Measurements from ENCODE around the gene SOST. TPM values are rescaled to one million over a fixed set of nuclear protein-coding genes. Genes with fewer than 3 reads are reported as not detected.

The SOST gene
- total RNA-seq, 1 experiment from 2014 or later = 0.07 TPM

DNA sequence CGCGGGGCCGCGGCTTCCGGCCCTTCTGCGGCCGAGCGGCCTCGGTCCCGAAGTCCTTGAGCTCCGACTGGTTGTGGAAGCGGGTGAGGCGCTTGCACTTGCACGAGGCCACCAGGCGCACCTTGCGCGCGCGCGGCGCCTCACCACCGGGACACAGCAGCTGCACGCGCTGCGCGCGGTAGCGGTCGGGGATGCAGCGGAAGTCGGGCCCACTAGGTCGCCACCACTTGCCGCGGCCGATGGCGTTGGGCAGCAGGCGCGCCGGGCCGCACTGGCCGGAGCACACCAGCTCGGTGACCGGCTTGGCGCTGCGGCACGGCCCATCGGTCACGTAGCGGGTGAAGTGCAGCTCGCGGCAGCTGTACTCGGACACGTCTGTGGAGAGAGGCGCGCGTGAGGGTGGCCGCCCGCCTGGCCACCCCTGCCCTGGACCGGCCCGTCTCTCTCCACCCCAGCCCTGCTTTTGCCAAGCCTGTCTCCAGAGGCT is 3.2 kb downstream of the SOST start (continued):
- TF ChIP-seq, protein P1, sequence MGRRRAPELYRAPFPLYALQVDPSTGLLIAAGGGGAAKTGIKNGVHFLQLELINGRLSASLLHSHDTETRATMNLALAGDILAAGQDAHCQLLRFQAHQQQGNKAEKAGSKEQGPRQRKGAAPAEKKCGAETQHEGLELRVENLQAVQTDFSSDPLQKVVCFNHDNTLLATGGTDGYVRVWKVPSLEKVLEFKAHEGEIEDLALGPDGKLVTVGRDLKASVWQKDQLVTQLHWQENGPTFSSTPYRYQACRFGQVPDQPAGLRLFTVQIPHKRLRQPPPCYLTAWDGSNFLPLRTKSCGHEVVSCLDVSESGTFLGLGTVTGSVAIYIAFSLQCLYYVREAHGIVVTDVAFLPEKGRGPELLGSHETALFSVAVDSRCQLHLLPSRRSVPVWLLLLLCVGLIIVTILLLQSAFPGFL (CRISPR knock-in tag; IDR thresholded peaks at IDR 0.05; ENCODE audit: borderline replicate concordance) = no peak
- TF ChIP-seq, protein P2, sequence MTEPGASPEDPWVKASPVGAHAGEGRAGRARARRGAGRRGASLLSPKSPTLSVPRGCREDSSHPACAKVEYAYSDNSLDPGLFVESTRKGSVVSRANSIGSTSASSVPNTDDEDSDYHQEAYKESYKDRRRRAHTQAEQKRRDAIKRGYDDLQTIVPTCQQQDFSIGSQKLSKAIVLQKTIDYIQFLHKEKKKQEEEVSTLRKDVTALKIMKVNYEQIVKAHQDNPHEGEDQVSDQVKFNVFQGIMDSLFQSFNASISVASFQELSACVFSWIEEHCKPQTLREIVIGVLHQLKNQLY (CRISPR knock-in tag; IDR thresholded peaks at IDR 0.05) = no peak

DNA sequence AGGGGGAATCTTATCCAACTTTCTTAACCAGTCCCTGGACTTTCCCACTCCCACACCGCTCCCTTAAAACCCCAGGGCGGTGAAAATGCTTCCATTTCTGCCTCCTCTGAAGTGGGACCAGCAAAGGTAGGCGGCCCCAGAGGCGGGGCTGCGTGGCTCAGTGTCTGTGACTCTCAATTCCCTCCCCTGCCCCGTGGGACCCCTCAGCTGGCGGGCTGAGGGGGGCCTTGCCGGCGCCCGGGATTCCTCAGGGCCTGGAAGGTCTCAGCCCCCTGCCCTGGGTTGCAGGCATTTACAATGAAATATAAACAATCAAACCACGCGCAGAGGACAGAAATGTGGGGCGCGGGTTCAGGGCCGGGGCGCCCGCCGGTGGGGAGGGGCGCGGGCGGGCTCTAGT is 3.6 kb downstream of the SOST start:
- no peak overlapping the region for H3K4me3 Mint-ChIP-seq
- H3K9me3 Mint-ChIP-seq = no peaks in the 10 kb centered on the region
- peaks cover 29% of the 10 kb centered on the region for H3K27me3 Mint-ChIP-seq (ENCODE audit: low read depth)
- POLR2A ChIA-PET = interaction anchor here (1.1 to 1.7 kb wide), 3 partner anchors 11 to 224 kb away, joined by 3 to 4 read pairs (median 4); no protein-coding TSS in a partner anchor
- no peak for TF ChIP-seq HMGA2 (CRISPR knock-in tag; IDR thresholded peaks at IDR 0.05)
- TF ChIP-seq, protein P3, sequence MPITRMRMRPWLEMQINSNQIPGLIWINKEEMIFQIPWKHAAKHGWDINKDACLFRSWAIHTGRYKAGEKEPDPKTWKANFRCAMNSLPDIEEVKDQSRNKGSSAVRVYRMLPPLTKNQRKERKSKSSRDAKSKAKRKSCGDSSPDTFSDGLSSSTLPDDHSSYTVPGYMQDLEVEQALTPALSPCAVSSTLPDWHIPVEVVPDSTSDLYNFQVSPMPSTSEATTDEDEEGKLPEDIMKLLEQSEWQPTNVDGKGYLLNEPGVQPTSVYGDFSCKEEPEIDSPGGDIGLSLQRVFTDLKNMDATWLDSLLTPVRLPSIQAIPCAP (CRISPR knock-in tag; IDR thresholded peaks at IDR 0.05) = no peak
- no peak for TF ChIP-seq MXD4 (CRISPR knock-in tag; IDR thresholded peaks at IDR 0.05; ENCODE audit: borderline replicate concordance)
- TF ChIP-seq NFYB (CRISPR knock-in tag; conservative IDR thresholded peaks at IDR 0.05; ENCODE audit: low read depth) = no peak
- TF ChIP-seq ATF1 (CRISPR knock-in tag; IDR thresholded peaks at IDR 0.05) = no peak
- TF ChIP-seq, protein P1 (CRISPR knock-in tag; IDR thresholded peaks at IDR 0.05; ENCODE audit: borderline replicate concordance) = no peak
- no peak for TF ChIP-seq NFE2L1 (CRISPR knock-in tag; IDR thresholded peaks at IDR 0.05)
- TF ChIP-seq NFATC4 (CRISPR knock-in tag; IDR thresholded peaks at IDR 0.05) = no peak
- no peak for TF ChIP-seq ZNF121 (CRISPR knock-in tag; IDR thresholded peaks at IDR 0.05)
- no peak for TF ChIP-seq FOXP1 (CRISPR knock-in tag; IDR thresholded peaks at IDR 0.05; ENCODE audit: borderline replicate concordance)
- TF ChIP-seq HMGXB4 (CRISPR knock-in tag; IDR thresholded peaks at IDR 0.05) = no peak
- TF ChIP-seq GRHL2 (CRISPR knock-in tag; IDR thresholded peaks at IDR 0.05; ENCODE audit: insufficient replicate concordance, severe bottlenecking) = no peak
- TF ChIP-seq, protein P4, sequence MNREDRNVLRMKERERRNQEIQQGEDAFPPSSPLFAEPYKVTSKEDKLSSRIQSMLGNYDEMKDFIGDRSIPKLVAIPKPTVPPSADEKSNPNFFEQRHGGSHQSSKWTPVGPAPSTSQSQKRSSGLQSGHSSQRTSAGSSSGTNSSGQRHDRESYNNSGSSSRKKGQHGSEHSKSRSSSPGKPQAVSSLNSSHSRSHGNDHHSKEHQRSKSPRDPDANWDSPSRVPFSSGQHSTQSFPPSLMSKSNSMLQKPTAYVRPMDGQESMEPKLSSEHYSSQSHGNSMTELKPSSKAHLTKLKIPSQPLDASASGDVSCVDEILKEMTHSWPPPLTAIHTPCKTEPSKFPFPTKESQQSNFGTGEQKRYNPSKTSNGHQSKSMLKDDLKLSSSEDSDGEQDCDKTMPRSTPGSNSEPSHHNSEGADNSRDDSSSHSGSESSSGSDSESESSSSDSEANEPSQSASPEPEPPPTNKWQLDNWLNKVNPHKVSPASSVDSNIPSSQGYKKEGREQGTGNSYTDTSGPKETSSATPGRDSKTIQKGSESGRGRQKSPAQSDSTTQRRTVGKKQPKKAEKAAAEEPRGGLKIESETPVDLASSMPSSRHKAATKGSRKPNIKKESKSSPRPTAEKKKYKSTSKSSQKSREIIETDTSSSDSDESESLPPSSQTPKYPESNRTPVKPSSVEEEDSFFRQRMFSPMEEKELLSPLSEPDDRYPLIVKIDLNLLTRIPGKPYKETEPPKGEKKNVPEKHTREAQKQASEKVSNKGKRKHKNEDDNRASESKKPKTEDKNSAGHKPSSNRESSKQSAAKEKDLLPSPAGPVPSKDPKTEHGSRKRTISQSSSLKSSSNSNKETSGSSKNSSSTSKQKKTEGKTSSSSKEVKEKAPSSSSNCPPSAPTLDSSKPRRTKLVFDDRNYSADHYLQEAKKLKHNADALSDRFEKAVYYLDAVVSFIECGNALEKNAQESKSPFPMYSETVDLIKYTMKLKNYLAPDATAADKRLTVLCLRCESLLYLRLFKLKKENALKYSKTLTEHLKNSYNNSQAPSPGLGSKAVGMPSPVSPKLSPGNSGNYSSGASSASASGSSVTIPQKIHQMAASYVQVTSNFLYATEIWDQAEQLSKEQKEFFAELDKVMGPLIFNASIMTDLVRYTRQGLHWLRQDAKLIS (CRISPR knock-in tag; IDR thresholded peaks at IDR 0.05; ENCODE audit: borderline replicate concordance) = no peak
- TF ChIP-seq TEAD1 (CRISPR knock-in tag; IDR thresholded peaks at IDR 0.05) = no peak
- DNase-seq (ENCODE audit: low spot score) (no peak), ATAC-seq (no peak; the same call in 1 of the 2 replicates)
- H3K27ac Mint-ChIP-seq = no peak overlapping the region
- no peaks in the 10 kb centered on the region for H3K36me3 Mint-ChIP-seq
- CTCF ChIA-PET = interaction anchor here (1.0 to 14.2 kb wide), 12 partner anchors 10 to 224 kb away, joined by 3 to 476 read pairs (median 8); no protein-coding TSS in a partner anchor
- peaks cover 31% of the 10 kb centered on the region for H3K4me1 Mint-ChIP-seq

Data from WTC11 (cell line).